Testis (tissue), 2 donors: Measurements from ENCODE around the gene CTRB1.

Experiments used
- CTCF ChIP-seq, 3 experiments: fragments of 450-650 bp in 2 of 3; fragments of 200-600 bp in 1 of 3; sonication (generic) in 1 of 3; IDR thresholded peaks; one replicate each; pipeline ENCODE4 v1.5.1; 2016 to 2019; ENCODE audit warnings: antibody characterized with exemption in 3 of 3, mild to moderate bottlenecking in 2 of 3, moderate library complexity in 1 of 3
- POLR2A ChIP-seq: fragments of 450-650 bp; IDR thresholded peaks from one replicate; pipeline ENCODE4 v1.6.1; 2017; ENCODE audit warnings: antibody characterized with exemption, mild to moderate bottlenecking, moderate library complexity

- TF ChIP-seq CTCF (IDR thresholded peaks at IDR 0.05) (no peak), POLR2A (no peak)
Measured at GRCh38 chr16:75218256-75219076, at the start of gene CTRB1.
